Activated CD4-positive, CD25-positive, alpha-beta regulatory T cell (primary cell): ENCODE results near the gene PPP2R3B.
"Not testable (repeated sequence)": the region's sequence is repeated elsewhere in the genome, so short reads cannot be mapped to it uniquely, and the experiment has no call there.

Source experiments
- DNase-seq, 4 experiments: peaks; one replicate each; lab custom pipeline; 2025; lab: John Stamatoyannopoulos, UW

The PPP2R3B gene

DNA sequence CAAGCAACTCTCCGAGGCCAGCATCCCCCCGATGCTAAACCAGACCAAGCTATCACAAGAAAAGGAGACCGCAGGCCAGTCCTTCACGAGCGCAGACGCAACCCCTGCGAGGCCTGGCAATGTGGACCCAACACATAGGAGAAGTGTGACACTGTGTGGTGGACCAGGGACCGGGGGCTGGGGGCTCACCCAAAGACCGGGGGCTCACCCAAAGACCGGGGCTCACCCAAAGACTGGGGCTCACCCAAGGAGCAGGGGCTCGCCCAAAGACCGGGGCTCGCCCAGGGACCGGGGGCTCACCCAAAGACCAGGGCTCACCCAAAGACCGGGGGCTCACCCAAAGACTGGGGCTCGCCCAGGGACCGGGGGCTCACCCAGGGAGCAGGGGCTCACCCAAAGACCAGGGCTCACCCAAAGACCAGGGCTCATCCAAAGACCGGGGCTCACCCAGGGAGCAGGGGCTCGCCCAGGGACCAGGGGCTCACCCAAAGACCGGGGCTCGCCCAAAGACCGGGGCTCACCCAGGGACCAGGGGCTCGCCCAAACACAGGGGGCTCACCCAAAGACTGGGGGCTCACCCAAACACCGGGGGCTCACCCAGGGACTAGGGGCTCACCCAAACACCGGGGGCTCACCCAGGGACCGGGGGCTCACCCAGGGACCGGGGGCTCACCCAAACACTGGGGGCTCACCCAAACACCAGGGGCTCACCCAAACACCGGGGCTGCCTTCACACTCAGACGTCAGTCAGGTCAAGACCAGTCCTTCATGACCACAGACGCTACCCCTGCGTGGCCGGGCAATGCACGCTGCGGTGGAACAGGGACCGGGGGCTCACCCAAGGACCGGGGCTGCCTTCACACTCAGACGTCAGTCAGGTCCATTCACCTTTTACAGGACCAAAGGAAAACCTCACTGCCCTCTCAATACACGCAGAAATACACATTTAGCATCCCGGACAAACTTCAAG is 32.9 kb downstream of the PPP2R3B start:
- DNase-seq: no peak

DNA sequence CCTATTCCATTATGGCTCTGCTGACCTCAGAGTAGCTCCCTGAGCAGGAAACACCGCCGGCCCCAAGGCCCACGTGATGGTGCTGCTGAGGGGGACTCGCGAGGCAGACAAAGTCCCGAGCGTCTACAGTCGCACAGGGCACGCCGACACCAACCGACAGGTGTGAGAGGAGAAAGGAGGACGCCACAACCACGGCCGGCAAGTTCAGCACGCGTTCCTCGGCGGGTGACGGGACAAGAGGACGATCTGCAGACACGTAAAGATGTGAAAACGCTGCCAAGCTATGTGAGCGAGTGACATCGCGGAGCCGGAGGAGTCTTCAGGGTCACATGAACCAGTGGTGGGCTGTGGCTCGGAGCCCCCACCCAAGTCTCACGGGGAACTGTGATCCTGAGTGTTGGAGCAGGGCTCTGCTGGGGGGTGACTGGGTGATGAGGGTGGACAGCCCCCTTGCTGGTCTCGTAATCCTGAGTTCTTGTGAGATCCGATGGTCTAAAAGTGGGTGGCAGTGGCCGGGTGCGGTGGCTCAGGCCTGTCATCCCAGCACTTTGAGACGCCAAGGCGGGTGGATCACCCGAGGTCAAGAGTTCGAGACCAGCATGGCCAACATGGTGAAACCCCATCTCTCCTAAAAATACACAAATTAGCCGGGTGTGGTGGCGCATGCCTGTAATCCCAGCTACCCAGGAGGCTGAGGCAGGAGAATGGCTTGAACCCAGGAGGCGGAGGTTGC is 34.0 kb downstream of the PPP2R3B start:
- DNase-seq: no peak

DNA sequence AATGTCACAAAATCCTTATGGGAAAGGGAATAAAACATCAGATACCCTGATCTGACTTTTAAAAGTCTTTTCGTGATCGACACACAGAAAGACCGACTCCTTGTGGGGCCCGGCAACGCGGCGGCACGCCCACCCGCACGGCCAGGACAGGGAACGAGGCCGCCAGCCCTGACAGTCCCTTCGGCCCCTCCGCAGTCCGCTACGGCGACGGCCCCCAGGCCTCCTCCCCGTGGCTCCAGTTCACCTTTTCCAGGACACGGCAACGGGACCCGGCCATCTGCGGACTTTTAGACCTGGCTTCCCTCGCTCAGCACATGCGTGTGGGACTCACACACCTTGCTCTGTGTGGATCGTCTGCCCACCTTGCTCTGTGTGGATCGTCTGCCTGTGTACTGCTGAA is 34.5 kb downstream of the PPP2R3B start:
- DNase-seq: no peak

DNA sequence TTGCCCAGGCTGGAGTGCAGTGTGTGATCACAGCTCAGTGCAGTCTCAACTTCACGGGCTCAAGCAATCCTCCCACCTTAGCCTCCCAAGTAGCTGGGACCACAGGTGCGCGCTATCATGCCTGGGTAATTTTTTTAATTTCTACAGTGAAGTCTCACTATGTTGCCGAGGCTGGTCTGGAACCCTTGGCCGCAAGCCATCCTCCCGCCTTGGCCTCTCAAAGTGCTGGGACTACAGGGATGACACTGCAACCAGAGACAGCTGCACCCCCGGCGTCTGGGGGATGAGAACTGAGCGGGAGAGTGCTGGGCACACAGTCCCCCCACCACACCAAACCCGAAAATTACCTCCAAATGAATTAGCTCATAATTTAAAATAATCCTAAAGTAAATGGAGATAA is 35.0 kb downstream of the PPP2R3B start:
- DNase-seq: no peak

DNA sequence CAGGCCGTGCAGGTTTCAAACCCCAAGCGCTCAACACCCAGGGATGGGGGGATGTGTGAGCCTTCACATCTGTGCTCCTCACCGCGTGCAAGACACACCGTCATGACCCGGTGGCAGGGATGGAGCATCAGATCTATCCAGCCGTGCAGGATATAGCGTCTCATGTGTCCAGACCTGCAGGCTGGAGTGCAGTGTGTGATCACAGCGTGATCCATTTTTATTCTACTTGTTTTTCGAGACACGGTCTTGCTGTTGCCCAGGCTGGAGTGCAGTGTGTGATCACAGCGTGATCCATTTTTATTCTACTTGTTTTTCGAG is 35.4 kb downstream of the PPP2R3B start:
- not testable (repeated sequence) for DNase-seq

DNA sequence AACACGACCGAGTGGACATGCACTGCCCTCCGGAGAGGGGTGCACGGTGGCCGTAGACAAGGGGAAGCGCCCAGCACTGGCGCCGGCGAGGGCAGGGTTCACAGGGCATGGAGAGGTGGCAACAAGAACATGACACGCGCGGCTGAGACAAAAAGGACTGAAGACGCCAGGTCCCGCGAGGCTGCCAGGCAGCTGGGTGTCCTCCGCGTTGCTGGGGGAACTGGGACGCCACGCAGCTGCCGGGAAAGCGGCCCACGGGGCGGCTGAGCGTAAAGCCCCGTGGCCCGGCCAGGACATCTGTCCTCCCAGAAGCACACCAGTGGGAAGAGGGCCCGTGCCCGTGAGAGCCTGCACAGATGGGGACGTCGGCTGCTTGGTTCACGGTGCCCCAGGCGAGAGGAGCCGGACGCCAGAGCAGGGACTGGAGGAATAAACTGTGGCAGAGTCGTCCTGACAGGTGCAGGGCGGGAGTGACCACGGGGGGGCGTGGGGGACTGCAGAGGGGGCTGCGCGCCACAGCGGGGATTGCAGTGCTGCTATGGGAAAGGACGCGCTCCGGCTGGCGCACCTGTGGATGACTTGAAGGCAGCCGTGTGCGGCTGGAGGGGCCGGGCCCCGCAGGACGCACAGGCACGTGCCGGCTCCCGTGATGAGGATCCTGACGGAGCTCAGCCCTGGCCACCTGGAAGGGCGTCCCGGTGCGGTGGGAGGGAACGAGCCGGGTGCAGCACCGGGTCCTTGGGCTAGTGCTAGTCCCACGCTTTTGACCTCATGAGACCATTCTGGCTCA is 36.0 kb downstream of the PPP2R3B start:
- DNase-seq: no peak

DNA sequence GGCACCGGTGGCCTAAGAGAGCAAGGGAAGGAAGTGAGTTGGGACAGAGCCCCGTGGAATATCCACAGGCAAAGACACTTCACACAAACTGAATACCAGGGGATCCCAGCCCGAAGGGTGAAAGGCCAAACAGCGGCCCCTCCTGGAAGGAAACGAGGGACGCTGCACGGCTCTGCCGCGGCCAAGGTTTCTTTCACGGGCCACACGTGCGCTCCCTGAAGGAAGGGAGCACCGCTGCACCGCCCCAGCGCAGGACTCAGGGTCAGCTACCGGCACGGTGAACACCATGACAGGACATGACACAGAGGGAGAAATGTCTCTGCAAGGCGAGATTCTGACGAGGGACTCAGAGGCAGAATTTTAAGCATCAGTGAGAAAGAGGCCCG is 36.6 kb downstream of the PPP2R3B start:
- no peak for DNase-seq

DNA sequence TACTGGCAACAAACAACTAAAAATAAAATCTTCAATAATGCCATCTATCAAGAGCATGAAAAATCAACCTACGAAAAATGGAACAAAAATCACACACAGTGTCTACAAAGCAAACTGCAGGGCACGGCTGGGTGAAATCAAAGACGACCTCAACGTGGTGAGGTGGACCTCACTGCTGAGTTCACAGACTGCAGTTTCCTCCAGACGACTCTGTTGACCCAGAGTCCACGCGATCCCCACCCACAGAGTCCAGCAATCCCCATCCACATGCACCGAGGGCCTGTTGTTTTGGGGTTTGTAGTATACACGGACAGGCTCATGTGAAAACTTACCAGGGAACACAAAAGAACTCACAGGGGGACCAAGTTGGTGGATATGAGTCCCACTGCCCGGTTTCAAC is 37.0 kb downstream of the PPP2R3B start:
- DNase-seq: no peak

DNA sequence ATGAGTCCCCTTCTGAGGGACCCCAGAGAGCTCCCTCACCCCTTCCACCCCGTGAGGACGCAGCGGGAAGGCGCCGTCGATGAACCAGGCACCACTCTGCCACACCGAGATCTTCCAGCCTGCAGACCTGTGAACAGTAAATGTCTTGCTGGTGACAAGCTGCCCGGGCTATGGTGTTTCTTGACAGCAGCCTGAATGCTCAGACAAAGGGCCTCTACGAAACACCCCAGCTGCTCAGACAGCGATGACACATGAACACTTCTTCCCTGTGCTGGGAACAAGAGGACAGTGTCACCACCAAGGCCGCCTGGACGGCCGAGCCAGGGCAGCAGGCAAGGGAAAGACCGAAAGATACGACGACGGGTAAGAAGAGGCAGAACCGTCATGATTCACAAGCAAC is 37.5 kb downstream of the PPP2R3B start:
- no peak for DNase-seq

DNA sequence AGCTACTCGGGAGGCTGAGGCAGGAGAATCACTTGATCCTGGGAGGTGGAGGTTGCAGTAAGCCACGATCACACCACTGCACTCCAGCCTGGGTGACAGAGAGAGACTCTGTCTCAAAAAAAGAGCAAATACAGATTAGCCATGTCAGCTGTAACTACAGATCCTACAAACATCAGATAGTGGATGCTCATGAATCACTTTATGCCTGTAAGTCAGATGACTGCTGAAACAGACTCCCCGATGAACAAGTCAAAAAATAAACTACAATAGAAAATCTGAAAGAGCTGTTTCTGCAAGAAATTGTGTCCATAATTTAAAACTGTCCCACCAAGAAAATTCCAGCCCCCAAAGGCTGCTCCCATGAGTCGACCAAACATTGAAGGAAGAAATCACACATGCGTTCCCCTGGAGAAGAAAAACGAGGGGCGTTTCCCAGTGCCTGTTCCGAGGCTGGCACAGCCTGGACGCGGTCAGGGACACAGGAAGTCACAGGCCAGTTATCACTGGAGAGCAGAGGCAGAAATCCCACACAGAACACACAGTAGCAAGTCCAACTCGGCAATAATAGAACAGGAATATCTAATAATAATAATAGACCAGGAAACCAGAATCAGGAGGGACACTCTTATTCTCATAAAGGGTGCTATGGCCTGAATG is 38.1 kb downstream of the PPP2R3B start:
- DNase-seq: no peak

DNA sequence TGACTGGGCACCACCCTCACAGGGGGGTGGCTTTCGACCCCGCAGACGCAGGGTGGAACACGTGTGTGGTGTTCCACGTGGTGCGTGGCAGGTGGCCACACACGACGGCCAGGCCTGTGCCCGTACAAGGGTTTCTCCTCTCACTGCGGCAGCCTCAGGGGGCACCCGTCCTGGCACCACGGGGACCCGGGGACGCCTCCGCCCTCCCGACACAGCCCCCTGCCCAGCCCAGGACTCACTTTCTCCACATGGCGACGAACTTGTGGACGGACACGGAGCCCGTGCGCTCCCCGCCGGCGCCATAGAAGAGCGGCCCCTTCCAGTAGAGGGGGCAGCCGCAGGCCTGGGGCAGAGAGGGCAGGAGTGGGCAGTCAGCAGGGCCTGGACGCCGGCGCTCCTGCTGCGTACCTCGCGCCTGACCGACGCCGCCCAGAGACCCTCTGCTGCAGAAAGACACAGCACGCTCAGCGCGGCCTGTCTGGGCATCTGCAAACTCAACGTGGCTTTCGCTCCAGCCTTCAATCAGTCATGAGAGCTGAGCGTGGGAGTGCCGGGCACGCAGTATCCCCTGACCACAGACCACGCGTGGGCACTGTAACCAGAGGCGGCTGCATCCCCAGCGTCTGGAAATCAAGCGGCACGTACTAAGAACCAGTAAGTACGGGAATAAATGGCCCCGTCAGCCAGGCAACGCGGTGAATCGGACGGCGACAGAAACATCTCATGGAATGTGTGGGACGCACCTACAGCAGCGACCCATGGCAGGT is 39.2 kb downstream of the PPP2R3B start:
- no peak for DNase-seq

DNA sequence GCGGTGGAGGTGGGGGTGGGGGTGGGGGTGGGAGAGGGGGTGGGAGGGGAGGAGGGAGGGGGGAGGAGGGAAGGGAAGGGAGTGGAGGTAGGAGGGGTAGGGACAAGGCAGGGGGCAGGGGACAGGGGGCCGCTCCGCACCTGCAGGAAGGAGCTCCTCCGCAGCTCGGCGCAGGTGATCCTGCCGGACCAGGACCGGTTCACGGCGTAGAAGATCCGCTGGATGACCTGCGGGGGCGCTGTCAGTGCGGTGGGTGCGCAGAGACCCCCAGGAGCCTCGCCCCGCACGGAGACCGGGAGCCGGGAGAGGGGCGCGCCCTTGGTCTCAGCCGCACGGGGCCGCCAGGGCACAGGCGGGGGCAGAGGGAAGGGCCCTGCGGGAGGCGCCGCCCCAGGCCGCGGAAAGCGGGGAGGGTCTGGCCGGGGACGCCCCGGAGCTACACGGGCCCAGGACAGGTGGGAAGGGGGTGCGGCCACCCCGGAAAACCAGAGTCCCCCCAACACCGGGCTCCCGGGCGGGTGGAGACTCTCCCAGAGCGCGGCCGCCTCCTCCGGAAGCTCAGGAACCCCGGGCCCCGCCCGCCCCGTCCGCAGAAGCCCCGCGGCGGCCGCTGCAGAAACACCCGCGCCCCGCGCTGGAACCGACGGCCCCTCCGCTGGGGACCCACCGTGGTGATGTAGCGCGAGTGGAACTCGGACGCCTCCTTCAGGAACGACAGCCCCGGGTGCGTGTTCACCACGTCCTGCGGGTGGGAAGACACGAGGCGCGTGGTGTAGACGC is 40.5 kb downstream of the PPP2R3B start:
- DNase-seq: no peak

DNA sequence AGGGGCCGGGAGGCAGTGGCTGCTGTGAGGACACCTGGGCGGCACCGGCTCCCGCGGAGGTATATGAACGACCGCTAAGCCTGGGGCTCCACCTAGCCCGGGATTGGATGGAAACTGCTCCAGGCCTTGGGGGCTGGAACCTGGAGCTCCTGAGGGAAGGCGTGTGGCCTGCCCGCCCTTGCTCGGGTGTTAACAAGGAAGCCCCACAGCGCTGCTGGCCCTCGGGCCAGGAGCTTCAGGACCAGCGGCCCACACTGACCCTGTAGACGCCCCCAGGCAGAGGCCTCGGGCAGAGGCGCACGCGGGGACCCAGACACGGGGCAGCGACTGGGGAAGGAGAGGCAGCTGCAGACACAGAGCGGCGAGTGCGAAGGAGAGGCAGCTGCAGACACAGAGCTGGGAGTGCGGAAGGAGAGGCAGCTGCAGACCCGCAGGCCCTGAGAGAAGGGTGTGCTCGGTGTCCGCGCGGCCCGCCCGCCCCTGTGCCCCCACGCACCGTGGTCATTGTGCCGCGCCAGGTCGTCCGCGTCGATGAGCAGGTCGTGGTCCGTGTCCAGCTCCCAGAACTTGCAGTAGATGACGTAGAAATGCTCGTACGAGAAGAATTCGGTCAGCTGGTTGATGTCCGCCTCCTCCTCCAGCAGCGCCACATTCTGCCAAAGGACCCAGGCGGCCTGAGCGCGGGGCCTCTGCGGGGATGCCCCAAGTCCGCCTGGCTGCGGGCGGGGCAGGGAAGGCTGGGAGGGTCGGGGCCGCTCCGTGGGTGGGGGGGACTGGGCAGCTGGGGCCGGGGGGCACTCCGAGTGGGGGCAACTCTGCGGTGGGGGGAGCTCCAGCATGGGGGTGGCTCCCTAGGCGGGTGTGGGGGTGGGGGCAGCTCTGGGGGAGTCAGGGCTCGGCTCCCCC is 41.4 kb downstream of the PPP2R3B start:
- DNase-seq: no peak

DNA sequence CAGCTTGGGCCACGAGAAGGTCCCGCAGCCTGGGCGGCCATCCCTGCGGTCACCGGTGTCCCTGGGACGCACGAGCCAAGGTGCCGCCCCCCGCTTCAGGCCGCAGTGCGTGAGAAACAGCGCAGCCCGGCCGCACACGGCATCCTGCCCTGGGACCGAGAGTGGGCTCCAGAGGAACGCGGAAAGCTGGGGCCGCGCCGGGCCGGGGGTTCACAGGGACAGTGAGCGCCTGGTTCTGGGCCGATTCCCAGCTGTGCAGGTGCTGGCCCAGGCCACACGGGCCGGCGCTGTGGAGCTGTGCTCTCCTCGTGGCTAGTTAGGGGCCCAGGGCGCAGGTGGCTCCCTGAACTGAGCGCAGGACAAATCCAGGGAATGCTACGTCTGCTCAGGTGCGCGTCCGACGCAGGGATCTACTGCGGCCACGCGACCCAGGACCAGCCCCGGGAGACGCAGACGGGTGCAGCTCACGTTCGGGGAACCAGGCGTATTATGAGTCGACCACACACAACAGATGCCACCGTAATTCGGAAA is 42.3 kb downstream of the PPP2R3B start:
- DNase-seq: no peak

DNA sequence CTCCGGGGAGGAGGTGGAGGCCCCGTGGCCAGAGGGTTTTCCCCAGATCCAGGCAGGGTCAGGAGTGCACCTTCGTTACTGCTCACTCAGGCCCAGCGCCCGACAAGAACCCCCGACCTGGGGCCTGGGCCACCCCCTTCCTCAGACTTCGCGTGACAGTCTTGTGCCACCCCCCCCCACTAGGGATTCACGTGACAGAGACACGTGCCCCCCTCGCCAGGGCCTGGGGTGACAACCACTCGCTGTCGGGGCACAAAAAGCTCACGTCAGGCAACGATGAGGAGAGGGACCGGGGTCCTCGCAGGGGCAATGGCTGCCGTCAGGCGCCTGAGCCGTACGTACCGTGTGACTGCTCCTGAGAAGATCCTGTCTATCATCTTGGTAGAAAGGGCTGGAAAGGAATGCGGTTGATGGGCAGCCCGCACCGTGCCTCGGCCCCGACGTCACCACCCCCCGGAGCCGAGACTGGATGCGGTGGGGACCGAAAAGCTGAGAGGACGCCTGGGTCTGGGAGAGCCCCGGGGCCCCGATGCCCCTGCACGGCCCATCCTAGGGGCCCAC is 45.1 kb downstream of the PPP2R3B start:
- no peak for DNase-seq

DNA sequence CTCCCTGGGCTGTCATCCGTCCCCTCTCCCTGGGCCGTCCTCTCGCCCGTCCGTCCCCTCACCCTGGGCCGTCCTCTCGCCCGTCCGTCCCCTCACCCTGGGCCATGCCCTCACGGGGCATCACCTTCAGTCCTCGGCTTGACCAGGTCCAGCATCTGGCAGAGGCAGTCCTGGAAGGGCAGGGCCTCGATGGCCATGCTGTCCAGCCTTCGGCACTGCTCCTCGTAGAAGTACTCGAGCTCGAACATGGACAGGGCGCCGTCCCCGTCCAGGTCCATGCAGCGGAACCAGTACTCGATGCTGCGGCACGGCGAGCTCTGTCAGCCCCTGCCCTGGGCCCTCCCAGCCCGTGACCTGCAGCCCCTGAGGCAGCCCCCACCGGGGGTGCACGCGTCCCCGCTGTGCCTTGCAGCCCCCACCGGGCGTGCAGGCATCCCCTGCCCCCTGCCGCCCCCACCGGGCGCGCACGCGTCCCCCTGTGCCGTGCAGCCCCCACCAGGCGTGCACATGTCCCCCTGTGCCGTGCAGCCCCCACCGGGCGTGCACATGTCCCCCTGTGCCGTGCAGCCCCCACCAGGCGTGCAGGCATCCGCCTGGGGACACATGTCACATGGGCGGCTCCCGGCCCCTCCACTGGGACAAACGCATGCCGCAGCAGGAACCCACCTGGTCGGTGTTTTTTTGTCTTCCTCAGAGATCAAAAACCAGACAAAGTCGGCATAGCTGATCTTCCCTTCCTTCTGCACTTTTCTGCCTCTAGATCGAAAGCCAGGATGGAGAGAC is 45.9 kb downstream of the PPP2R3B start:
- no peak for DNase-seq

DNA sequence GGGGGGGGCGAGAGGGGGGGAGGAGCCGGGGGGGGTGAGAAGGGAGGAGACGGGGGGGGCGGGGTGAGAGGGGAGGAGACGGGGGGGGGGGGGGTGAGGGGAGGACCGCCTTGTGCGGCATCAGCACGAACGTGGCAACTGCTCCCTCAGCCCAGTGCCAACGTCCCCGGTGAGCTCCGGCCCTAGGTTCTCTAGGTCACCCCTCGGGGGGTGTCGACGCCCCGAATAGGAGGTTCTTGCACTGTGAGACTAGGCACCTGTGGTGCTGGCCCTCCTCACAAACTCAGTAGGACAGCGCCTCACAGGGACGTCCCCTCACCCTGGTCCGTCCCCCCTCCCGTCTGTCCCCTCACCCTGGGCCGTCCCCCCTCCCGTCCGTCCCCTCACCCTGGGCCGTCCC is 46.6 kb downstream of the PPP2R3B start:
- no peak for DNase-seq

DNA sequence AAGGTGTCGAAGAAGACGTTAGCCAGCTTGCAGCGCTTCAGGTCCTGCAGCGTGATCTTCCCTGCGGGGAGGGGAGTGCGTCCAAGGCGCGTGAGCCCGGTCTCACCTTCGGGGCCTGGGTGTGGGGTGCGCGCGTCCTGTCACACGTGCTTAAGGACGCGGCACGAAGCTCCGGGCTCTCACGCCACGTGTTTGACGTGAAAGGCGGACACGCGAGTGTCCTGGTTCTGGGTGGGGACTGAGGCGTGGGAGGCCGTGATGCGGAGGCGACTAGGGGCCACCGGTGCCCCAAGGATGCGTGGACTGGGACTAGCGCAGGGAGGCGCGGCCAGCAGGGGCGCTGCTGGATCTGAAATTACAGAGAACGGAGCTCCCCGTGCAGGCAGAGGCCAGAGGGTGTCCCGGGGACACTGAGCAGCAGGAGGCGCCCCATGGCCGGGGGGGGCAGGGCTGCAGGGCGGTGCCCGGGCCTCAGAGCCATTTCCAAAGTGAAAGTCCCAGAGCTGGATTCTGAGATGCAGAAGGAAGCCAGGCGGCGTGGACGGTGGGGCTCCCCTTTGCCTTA is 47.8 kb downstream of the PPP2R3B start:
- DNase-seq: peak in 1 of 4 experiments; percentile 1
